Upper lobe of left lung (tissue), 6 donors: ENCODE data around the gene CDC42BPA. TPM values are rescaled to one million over a fixed set of nuclear protein-coding genes. Genes with fewer than 3 reads are reported as not detected.

Source experiments
- ATAC-seq, 2 donors: fragments of 200-7000 bp; cut with Tn5 transposase; one replicate each; pipeline ENCODE4 v1.9.1; 2022; ENCODE audit warnings: mild to moderate bottlenecking in 2 of 2, moderate library complexity in 2 of 2; ENCODE audit not compliant: low FRiP score in 2 of 2
- DNase-seq, 2 donors: peaks; one replicate each; pipeline ENCODE4 v3.0.0-alpha.2; 2019 to 2020
- H3K27ac ChIP-seq, 4 donors: fragments of 200-600 bp; sonication (generic); one replicate each; pipeline ENCODE4 v1.5.1; 2016 to 2019
- H3K27me3 ChIP-seq, 4 donors: fragments of 200-600 bp; sonication (generic); one replicate each; pipeline ENCODE4 v1.5.1; 2017 to 2019
- H3K36me3 ChIP-seq, 4 donors: fragments of 200-600 bp; sonication (generic); one replicate each; pipeline ENCODE4 v1.5.1; 2016 to 2019
- H3K4me1 ChIP-seq, 4 donors: fragments of 200-600 bp; sonication (generic); one replicate each; pipeline ENCODE4 v1.5.1; 2018 to 2019
- H3K4me3 ChIP-seq, 4 donors: fragments of 200-600 bp; sonication (generic); one replicate each; pipeline ENCODE4 v1.5.1; 2017 to 2019; ENCODE audit warnings: mild to moderate bottlenecking in 2 of 4, moderate library complexity in 1 of 4
- H3K9me3 ChIP-seq, 4 donors: fragments of 200-600 bp; sonication (generic); one replicate each; pipeline ENCODE4 v1.5.1; 2018 to 2019
- CTCF ChIP-seq, 6 experiments: fragments of 450-650 bp in 4 of 6; fragments of 200-600 bp in 2 of 6; sonication (generic) in 2 of 6; IDR thresholded peaks; one replicate each; pipeline ENCODE4 v1.5.1; 2016 to 2019; ENCODE audit warnings: antibody characterized with exemption in 6 of 6
- EP300 ChIP-seq, 4 donors: sonication (generic); formaldehyde crosslinking; IDR thresholded peaks; one replicate each; pipeline ENCODE4 v1.5.1; 2017; ENCODE audit warnings: antibody characterized with exemption in 4 of 4, control low read depth in 2 of 4
- POLR2A ChIP-seq, 4 donors: fragments of 450-650 bp; IDR thresholded peaks; one replicate each; pipeline ENCODE4 v1.5.1; 2016 to 2017; ENCODE audit warnings: antibody characterized with exemption in 4 of 4, mild to moderate bottlenecking in 2 of 4
- POLR2AphosphoS5 ChIP-seq, 2 donors: sonication (generic); formaldehyde crosslinking; IDR thresholded peaks; one replicate each; pipeline ENCODE4 v1.5.1; 2017; ENCODE audit warnings: antibody characterized with exemption in 2 of 2
- WGBS, 2 donors: methylation state at CpG; one replicate each; pipeline ENCODE4 v1.1.5; 2017 to 2018; 5-methylcytosine and 5-hydroxymethylcytosine counted together
- total RNA-seq, 6 donors: library from RNA; depleted of rRNA in 4 of 6; stranded (reverse); fragments of >200 nt in 4 of 6; gene quantifications; one replicate each; pipeline versions ENCODE4 v1.1.0 to v1.2.1, GENCODE V29; 2016 to 2021
- donor health status: DM: no; HTN: no; CAD: no; lungs with moderate emphysema.
- donor health status: DM: no; HTN: yes; CAD: no; lungs with severe emphysema.

Gene CDC42BPA
- total RNA-seq, 6 donors from 2014 or later: 27.8 to 76.1 (median 33.1) TPM

GRCh38 chr1:227308367-227309336, 9.6 kb downstream of the CDC42BPA start:
- no peak overlapping the region for H3K27ac ChIP-seq

GRCh38 chr1:227306689-227307088, 11.6 kb downstream of the CDC42BPA start:
- TF ChIP-seq POLR2AphosphoS5 (IDR thresholded peaks at IDR 0.05) (no peak), EP300 (IDR thresholded peaks at IDR 0.05) (no peak), POLR2A (IDR thresholded peaks at IDR 0.05) (no peak), CTCF (IDR thresholded peaks at IDR 0.05) (no peak)
- Histone ChIP-seq H3K27ac (no peak overlapping the region), H3K4me3 (no peak overlapping the region), H3K4me1 (peaks cover 0 to 16% (median 7%) of the 10 kb centered on the region in 4 donors), H3K36me3 (no peaks in the 10 kb centered on the region), H3K9me3 (no peaks in the 10 kb centered on the region), H3K27me3 (no peaks in the 10 kb centered on the region)
- DNase-seq: no peak
- ATAC-seq: no peak
- 73 to 89% methylated on average over 3 of the region's 3 CpGs for WGBS, 2 donors

More at GRCh38 chr1:227308367-227309336, 9.6 kb downstream of the CDC42BPA start:
- H3K27me3 ChIP-seq: no peaks in the 10 kb centered on the region
- TF ChIP-seq CTCF (IDR thresholded peaks at IDR 0.05): no peak
- no peak for TF ChIP-seq POLR2A (IDR thresholded peaks at IDR 0.05)
- TF ChIP-seq POLR2AphosphoS5 (IDR thresholded peaks at IDR 0.05): no peak
- TF ChIP-seq EP300 (IDR thresholded peaks at IDR 0.05): no peak
- ATAC-seq (no peak), DNase-seq (no peak)
- no peaks in the 10 kb centered on the region for H3K36me3 ChIP-seq
- 70 to 75% methylated on average over 6 of the region's 6 CpGs for WGBS, 2 donors
- H3K4me3 ChIP-seq: no peak overlapping the region
- H3K9me3 ChIP-seq: no peaks in the 10 kb centered on the region
- peaks cover 5 to 28% (median 10%) of the 10 kb centered on the region in 4 donors for H3K4me1 ChIP-seq

GRCh38 chr1:227305894-227306626, 12.2 kb downstream of the CDC42BPA start:
- Histone ChIP-seq H3K27me3 (no peaks in the 10 kb centered on the region), H3K9me3 (no peaks in the 10 kb centered on the region), H3K36me3 (no peaks in the 10 kb centered on the region), H3K4me1 (peaks cover 0 to 16% (median 7%) of the 10 kb centered on the region in 4 donors), H3K27ac (no peak overlapping the region), H3K4me3 (no peak overlapping the region)
- no peak for DNase-seq
- no peak for ATAC-seq
- TF ChIP-seq POLR2A (IDR thresholded peaks at IDR 0.05): no peak
- no peak for TF ChIP-seq CTCF (IDR thresholded peaks at IDR 0.05)
- no peak for TF ChIP-seq POLR2AphosphoS5 (IDR thresholded peaks at IDR 0.05)
- no peak for TF ChIP-seq EP300 (IDR thresholded peaks at IDR 0.05)
- WGBS, 2 donors: 89 to 90% methylated on average over 6 of the region's 6 CpGs

- H3K9me3 ChIP-seq: no peaks in the 10 kb centered on the region
- peaks cover 0 to 15% (median 9%) of the 10 kb centered on the region in 4 donors for H3K4me1 ChIP-seq
- H3K27ac ChIP-seq: no peak overlapping the region
- no peaks in the 10 kb centered on the region for H3K27me3 ChIP-seq
- no peak for ATAC-seq
- no peak for DNase-seq
- no peak for TF ChIP-seq EP300 (IDR thresholded peaks at IDR 0.05)
- no peak for TF ChIP-seq CTCF (IDR thresholded peaks at IDR 0.05)
- TF ChIP-seq POLR2AphosphoS5 (IDR thresholded peaks at IDR 0.05): no peak
- TF ChIP-seq POLR2A (IDR thresholded peaks at IDR 0.05): no peak
- no peaks in the 10 kb centered on the region for H3K36me3 ChIP-seq
- H3K4me3 ChIP-seq: no peak overlapping the region
These were observed 13.6 kb downstream of the CDC42BPA start for GRCh38 chr1:227304665-227305064.
